DMS 273 (cell line): ENCODE data around the gene XXYLT1.
"Not testable (repeated sequence)": the region's sequence is repeated elsewhere in the genome, so short reads cannot be mapped to it uniquely, and the experiment has no call there.

ENCODE experiments used
- DNase-seq: peaks from one replicate; lab custom pipeline; 2025; ENCODE audit not compliant: unreplicated experiment; lab: John Stamatoyannopoulos, UW

XXYLT1 gene

DNA sequence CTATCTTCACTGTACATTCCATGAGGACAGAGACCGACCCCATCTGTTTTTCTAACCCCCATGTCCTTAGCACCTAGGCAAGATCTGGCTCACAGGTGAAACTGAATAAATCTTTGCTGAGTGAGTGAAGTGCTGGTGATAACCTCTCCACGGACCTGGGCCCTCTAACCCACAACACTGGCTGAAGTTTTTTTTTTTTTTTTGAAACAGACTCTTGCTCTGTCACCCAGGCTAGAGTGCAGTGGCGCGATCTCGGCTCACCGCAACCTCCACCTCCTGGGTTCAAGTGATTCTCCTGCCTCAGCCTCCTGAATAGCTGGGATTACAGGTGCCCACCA is 84.3 kb downstream of the XXYLT1 start:
- not testable (repeated sequence) for DNase-seq

DNA sequence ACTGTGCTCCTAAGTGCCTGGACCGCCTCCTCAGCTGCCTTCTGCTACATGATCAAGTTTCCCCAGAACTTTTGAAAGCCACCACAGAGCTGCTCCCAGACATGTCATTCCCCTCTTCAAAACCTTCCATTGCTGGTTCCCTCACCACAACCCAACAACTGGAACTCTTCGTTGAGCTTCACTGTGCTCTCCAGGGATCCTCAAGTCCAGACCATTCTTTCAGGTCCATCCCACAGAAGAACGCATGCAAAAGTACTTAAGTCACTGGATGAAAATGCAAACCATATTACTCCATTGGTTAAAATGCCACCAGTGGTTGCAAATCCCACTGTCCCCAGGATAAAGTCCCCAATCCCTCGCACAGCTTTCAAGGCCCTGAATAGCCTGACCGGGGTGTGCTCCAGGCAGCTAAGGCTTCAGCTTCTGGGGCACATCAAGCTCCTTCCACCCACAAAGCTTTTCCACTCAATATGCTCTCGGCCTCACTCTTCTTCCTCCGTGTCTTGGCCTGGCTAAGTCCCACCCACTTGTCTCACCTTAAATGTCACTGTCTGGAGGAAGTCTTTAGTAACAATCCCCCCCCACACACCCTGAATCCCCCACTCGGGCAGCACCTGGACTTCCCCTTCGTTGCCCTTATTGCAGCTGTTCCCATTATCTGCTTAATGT is 84.8 kb downstream of the XXYLT1 start:
- no peak for DNase-seq

DNA sequence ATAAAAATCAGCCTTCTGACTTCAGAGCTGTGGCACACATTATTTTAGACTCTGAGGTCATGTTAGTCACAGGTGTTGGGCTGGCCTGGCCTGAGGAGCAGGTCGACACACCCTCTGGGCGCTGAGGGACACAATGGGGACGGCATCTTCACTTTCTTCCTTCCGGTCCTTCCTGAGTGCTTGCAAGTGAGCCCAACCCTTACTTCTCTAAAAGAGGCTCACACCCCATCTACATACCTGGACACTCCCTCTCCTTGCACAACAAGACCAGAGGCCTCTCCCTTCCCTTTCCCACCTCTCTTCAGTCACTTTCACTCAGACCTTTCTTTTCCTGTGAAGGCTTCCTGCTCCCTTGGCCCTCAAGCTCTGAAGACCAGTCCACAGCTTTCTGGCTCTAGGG is 85.4 kb downstream of the XXYLT1 start:
- DNase-seq: no peak

DNA sequence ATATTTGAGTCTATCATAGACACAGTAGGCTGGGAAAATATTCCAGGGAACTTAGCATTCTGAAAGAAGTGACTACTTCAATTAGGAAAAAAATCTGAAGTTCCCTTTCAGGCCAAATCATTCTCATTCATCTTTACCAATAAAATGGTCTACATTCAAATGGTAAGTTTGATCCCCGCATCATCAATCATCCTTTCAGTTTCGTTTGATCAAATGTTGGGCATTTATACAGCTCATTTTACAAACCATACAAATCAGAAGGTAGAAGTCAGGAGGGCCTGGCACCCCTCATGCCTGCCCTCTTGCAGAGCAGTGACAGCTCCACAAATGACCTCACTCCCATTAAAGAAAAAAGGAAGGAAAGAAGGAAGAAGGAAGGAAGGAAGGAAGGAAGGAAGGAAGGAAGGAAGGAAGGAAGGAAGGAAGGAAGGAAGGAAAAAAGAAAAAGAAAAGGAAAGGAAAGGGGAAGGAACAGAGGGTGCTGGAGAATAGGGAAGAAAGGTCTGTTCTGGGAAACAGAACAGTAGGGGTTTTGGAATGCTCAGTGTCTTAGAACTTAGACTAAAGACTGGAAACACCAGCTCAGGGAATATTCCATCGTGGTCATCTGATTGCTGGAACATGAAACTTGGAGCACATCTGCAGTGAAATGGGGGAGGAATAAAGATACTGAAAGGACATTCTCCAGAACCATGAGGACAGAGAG is 86.1 kb downstream of the XXYLT1 start:
- no peak for DNase-seq

DNA sequence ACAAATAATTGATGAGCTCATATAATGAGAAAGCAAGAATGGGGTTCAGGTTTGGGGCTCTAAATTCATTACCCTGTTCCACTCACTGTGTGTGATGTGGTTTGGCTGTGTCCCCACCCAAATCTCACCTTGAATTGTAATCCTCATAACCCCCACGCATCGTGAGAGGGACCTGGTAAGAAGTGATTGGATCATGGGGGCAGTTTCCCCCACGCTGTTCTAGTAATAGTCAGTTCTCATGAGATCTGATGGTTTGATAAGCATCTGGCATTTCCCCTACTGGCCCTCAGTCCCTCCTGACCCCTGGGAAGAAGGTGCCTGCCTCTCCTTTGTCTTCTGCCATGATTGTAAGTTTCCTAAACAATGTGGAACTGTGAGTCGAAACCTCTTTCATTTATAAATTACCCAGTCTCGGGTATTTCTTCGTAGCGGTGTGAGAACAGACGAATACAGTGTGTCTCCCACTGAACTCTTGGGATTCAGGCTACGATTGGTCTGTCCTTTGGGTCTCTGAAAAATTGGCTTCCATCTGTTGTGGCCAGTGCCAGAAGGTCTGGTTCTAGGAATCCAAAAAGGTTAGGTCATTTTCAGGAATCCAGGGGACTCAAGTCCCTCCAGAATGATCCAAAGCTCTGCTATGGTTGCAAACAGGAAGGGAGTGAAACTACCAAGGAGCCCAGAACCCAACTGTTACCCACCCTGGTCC is 87.7 kb downstream of the XXYLT1 start:
- peak; percentile 68 for DNase-seq

DNA sequence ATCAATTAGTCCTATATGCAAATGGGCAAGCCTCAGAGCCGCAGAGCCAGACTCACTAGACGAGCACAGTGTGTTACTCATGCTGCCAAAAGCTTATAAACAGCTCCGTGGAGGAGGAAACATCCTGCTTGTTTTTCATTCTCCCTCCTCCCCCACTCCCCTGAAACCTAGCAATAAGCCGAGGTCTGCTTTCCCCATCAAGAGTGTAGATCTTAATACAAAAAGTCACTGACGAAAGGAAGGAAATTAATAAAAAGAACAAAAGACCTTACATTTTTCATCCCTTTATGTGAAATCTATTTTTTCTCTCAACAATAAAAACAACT is 88.5 kb downstream of the XXYLT1 start:
- DNase-seq: peak; percentile 64

DNA sequence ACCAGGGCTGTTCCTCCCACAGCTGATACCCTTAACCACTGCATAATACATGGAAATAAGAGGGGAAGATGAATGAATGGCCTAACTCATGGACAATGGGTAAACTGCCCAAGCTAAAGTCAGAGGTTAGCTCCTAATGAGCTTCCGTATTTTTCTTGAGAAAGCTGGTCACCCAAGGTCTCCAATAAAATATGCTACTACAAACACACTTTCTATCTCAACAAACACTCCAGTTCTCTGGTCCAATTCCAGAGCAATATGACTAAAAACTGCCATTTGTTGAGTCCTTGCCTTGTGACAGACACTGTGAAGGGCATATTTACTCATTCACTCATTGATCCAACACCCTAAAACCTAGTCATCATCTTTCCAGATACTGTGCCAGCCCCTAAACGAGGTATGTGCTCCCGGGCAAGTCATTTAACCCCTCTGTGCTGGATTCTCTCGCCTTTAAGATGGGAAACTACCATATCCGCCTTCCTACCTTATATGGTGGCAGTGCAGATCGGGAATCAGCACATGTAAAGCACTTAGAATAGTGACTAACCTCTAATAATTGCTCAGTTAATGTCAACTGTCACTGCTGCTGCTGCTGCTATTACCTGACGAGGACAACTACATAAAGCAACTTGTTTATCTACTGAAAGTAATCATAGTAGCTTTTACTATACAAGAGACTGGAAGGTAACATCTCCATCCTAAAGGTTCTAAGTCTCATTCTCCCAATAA is 89.1 kb downstream of the XXYLT1 start:
- DNase-seq: no peak

DNA sequence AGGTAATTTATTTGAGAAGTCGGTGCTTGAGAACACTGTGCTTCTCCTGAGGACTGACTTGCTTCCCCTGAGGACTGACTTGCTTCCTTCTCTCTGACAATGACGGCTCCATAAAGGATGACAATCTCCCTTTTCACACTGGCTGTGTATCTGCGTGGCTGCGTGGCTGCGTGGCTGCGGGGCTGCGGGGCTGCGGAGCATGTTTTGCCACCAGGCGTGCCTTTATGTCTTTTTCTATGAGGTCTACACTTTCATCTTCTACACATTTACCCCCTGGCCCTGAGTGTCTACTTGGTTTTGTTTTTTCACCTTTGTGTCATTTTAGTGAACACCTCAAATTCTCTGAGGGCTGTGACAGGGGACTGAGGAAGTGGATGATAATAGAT is 89.9 kb downstream of the XXYLT1 start:
- no peak for DNase-seq

DNA sequence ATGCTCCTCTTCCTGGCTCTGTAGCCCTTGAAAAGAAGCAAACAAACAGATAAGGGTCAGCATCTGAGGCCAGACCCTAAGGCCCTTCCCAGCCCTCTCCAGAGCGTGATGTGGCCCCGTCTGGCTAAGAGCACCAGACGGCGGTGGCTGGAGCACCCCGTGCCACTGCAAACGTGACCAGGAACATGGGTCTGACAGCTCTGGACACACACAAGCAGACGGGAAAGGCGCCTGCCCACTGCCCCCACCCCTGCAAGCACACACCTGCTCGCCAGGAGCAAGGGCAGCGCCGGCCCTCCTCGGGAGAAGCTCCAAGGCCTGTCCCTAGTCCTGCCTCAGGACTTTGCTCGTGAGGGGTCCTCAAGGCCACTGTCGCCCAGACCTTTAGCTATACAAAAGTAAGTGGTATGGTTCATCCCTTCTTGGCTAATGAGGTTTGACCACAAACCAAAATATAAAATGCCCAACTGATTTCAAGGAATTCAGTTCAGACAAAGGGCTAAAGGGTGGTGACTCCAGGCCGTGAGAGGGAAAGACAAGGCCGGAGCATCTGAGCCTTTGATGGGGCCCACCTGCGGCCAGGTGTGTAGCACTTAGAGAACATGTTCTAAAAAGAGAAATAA is 90.4 kb downstream of the XXYLT1 start:
- no peak for DNase-seq

DNA sequence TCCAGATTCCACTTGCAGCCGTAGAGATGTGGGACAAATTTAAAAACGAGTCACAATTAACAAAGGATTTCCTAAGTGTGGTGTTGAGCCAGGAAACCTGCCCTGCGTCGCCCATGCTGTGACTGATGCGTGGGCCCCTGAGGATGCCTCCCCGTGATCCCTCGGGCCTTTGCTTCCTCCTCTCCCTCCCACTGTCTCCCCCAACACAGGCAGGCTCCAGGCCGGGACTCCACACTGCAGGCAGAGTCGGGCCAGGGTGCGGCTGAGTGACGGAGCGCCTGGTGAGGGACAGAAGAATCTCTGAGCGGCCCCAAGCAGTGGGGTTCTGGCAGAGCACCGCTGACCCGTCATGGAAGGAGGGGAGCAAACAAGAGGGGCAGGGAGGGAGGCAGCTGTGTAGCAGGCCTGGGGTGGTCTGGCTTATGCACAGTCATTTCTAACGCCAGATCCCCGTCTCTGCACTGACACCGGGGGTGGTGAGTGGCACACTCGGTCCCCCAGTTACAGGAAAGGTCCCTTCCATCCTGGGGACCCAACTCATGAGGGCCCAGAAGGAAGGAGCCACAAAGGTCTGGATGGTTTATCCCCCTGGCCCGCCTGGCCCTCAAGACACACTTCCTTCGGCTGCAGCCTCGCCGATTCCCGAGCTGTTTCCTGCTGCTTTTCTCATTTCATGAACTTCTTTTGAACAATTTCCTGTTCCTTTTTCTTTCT is 91.0 kb downstream of the XXYLT1 start:
- no peak for DNase-seq

DNA sequence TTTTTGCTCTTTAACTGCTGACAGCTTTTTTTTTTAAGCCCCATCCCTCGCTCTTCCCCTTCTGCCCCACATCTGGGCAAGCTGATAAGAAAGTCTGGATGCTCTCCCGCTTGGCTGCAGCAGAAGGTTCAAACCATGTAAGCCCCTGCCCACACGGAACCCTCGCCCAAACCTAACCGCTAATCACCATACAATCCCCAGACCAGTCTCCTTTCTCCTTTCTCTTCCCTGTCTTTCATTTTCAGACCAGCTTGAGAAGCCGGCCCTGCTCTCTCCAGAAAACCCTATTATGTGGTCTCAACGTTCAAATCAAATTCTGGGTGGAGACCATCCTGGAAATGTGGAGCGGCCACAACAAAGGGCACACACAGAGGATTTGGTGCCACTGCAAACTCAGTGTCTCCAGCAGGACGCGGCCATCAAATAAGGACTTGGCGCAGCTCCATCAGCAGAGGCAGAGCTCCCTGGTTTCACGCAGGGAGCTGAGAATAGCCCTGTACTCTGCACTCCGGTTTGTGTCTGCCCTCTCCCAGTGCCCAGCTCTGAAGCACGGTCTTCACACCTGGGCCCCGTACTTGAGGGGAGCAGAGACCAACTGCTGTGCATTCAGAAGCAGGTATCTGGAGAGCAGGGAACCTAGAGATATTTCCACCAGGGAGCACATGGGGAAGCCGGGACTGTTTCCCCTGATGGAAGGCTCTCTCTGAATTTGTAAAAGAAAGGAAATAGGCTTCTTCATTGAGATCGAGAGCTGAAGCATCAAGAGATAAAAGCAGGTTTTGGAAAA is 92.6 kb downstream of the XXYLT1 start:
- no peak for DNase-seq

DNA sequence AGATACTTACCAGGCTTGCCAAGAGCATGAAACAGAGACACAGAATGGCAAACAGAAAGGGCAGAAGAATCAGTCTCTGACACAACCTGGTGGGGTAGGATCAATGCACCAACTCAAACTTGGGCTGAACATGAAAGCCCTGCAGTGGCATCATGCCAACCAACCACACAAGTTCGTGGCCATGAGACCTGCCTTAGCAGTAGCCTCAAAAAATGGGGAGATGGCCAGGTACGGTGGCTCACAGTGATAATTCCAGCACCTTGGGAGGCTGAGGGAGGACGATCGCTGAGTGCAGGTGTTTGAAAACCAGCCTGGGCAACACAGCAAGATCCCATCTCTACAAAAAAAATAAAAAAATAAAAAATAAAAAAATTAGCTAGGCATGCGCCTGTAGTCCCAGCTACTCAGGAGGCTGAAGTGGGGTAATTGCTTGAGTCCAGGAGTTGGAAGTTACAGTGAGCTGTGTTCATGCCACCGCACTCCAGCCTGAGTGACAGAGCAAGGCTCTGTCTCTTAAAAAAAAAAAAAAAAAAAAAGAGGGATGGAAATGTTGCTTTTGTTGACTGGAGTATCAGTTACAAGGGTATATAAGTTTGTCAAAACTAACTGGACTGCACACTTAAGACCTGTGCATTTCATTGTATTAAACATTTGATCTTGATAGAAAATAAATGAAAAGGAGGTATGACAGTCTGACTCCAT is 93.4 kb downstream of the XXYLT1 start:
- no peak for DNase-seq

DNA sequence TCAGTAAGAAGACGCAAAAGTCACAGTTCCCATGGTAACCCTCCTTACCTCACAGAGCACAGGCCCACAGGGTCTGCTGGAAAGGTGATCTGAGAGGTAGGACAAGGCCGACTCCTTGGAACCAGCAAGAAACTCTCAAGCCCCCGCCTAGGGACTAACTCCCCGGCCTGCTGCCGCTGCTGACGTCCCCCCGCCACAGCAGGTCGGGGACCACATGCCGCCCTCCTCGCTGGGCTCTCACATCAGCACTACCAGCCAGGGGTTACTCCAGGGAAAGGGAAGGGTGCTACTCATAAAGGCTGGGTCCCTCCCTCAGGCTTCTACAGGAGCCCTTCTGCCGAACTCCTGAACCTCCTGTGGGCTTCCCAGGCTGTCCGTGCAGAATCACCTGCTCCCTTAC is 94.2 kb downstream of the XXYLT1 start:
- DNase-seq: no peak

DNA sequence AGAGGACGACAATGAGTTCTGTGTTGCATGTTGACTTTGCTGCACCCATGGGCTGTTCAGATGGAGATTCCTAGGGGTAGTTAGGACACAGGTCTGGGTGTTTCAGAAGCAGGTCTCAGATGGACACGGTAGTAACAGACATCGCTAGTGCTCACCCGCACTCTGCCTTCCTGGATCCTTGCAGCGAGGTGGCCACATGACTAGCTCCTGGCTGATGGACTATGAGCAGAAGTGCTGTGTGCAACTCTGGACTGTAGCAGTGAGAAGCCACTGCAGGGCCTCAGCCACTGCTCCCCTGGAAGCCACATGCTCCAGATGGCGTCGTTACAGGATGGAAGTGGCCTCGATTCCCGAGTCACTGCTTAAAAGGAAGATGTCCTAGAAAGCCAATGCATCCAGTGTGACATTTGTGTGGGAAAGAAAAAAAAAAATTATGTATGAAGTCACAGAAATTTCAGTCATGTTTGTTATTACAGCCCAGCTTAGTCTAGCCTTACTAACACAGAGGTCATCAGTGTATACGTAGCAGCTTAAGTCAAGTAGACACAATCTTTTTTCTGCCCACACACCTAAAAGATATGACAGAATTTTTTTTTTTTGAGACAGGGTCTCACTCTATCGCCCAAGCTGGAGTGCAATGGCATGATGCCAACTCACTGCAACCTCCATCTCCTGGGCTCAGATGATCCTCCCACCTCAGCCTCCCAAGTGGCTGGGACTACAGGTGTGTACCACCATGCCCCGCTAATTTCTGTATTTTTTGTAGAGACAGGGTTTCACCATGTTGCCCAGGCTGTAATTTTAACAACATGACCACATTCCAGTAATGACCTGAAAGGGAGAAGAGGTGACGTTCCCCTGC is 95.3 kb downstream of the XXYLT1 start:
- no peak for DNase-seq

DNA sequence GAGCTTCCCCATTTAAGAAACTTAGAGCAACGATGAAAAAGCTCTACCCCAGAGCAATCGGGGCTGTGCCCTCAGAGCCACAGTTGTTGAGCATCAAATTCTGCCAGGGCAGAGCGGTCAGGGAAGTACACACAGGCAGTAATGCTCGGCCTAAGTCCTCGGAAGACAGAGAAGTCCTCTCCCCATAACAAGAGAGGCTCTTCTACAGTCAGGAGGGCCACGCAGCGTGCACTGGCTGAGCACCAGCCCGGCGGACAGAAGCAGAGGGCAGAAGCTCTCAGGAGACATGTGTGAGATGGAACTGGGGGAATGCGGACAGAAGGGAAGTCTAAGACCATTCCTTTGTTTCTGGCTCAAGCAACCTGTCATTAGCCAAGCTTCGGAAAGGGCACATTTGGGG is 95.9 kb downstream of the XXYLT1 start:
- DNase-seq: no peak

DNA sequence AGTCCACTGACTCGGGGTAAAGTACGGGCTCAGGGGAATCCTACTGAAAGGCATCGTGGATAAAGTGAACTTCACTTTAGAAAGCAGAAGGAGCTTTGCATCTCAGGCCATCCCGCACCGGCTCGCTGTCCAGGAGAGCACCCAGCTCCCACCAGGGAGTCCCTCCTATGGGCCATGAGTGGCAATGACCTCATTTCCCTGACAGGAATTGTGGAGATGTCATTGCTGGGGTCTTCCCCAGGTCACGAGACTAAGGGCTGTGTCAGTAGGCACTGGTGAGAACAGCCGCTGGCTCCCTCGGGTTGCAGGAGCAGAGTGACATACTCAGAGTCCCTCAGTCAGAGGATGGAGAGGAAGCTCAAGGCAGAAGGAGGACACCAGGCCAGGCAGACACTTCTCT is 97.3 kb downstream of the XXYLT1 start:
- DNase-seq: no peak

DNA sequence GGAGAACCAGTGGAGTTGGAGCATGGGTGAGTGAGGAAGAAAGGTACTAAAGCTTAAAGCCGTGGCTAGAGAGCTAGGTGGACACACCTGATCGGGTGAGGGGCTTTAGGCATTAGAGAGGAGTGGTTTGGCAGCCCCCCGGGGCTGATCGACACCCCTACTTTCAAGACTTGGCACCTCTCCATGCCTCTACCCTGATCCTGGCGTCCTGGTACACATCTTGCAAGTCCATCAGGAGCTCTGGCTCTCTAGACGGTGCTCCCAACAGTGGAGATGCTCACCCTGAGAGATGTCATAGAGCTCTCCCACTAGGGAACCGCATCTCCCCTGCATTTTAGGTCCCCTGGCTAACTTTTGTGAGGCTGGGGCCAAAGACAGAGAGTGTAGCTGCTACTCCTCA is 98.1 kb downstream of the XXYLT1 start:
- no peak for DNase-seq

DNA sequence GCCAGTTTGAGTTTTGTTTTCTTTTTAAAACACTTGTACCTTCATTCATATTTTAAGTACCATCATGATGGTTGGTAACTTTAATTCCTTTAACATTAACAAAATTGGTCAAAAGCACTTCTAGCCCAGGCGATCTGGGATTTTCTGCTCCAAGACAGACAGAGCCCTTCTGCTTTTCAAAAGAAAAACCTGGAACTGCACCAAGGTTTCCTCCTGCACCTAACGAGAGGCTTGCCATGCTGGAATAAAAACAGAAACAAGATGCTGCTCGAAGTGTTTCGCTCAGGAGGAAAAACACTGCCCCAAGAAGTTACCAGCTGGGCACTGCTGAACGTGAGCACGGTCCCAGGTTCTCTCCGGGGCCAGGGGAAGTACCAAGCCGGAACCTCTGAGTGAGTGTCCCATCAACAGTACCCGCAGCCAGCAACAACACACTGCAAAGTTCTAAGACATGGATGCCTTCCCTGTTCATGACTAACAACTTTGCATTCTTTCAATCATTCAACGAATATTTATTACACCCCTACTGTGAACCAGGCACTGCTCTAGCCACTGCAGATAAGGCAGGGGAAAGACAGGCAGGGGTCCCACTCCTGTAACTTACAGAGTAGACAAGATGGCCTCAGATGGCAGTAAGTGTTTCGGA is 98.8 kb downstream of the XXYLT1 start:
- no peak for DNase-seq
